Fibroblast of villous mesenchyme (primary cell): ENCODE measurements around the gene TEC. TPM values are rescaled to one million over a fixed set of nuclear protein-coding genes. Genes with fewer than 3 reads are reported as not detected.

Experiments used
- DNase-seq: peaks from one replicate; pipeline ENCODE4 v3.0.0-alpha.2; 2010; ENCODE audit warnings: low read depth
- H3K4me3 ChIP-seq: 2 replicates; pipeline ENCODE4 v1.5.1; 2011; ENCODE audit warnings: low read depth, mild to moderate bottlenecking, low read length
- total RNA-seq: library from RNA; depleted of rRNA; stranded (reverse); fragments of >200 nt; gene quantifications from 2 replicates; pipeline ENCODE4 v1.2.3, GENCODE V29; 2012
- TF ChIP-seq, protein P1 (sequence below): IDR thresholded peaks from 2 replicates; pipeline ENCODE4 v1.5.1; 2012; ENCODE audit warnings: low read depth, mild to moderate bottlenecking, low read length; ENCODE audit not compliant: insufficient read depth

The TEC gene
- total RNA-seq, 1 donor = 0.43 TPM

DNA sequence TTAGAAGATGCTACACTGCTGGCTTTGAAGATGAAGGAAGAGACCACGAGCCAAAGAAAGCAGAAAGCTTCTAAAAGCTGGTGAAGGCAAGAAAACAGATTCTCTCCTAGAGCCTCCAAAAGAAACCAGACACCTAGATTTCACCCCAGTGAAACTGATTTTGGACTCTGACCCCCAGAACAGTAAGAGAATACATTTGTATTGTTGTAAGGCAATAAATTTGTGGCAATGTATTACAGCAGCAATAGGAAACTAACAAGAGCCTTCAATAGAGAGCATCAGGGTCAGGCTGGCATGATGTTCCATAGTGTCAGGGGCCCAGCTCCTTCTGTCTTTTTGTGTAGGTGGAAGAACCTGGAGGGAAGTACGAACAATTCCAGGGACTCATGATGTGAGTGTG lies 6.0 kb upstream of the TEC start:
- no peak overlapping the region for H3K4me3 ChIP-seq
- DNase-seq = no peak
- TF ChIP-seq, protein P1, sequence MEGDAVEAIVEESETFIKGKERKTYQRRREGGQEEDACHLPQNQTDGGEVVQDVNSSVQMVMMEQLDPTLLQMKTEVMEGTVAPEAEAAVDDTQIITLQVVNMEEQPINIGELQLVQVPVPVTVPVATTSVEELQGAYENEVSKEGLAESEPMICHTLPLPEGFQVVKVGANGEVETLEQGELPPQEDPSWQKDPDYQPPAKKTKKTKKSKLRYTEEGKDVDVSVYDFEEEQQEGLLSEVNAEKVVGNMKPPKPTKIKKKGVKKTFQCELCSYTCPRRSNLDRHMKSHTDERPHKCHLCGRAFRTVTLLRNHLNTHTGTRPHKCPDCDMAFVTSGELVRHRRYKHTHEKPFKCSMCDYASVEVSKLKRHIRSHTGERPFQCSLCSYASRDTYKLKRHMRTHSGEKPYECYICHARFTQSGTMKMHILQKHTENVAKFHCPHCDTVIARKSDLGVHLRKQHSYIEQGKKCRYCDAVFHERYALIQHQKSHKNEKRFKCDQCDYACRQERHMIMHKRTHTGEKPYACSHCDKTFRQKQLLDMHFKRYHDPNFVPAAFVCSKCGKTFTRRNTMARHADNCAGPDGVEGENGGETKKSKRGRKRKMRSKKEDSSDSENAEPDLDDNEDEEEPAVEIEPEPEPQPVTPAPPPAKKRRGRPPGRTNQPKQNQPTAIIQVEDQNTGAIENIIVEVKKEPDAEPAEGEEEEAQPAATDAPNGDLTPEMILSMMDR = no peak

- TF ChIP-seq, protein P1 = peak; percentile 66
- peak; percentile 28 for DNase-seq
- H3K4me3 ChIP-seq = no peak overlapping the region
Observed at GRCh38 chr4:48275247-48275646, 5.6 kb upstream of the TEC start.

DNA sequence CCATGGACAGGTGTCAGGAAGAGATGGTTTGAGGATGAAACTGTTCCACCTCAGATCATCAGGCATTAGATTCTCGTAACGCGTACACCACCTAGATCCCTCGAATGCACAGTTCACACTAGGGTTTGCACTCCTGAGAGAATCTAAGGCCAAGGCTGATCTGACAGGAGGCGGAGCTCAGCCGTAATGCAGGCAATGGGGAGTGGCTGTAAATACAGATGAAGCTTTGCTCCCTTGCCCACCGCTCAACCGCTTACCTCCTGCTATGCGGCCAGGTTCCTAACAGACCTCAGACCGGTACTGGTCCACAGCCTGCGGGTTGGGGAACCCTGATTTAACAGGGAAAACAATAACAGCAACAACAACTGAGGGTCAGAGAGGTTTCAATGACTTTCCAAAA lies 2.0 kb upstream of the TEC start:
- no peak for DNase-seq

DNA sequence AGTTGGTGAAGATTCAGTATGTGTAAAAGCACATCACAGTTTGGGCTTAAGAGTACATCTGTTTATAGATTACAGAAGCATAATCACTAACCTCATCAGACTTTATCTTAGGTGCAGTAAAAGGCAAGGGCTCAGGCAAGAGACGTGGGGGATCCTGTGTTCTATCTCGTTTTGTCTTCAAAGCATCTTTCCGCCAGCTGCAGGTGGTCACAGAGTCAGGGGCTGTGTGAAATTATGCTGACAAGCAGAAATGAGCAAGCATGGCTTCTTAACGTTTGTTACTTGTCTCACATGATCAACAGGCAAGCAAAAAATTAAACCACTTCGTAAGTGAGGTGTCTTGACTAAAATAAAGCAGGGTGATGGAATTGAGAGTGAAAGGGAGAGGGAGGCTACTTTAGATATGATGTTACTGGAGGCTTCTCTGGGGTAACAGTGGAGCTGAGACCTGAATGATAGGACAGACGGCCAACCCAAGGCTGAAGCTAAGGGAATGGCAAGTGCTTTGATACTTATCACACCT lies 1.4 kb upstream of the TEC start:
- TF ChIP-seq, protein P1 = no peak
- no peak for DNase-seq
- H3K4me3 ChIP-seq = no peak overlapping the region

More for the DNA sequence above, 2.0 kb upstream of the TEC start:
- H3K4me3 ChIP-seq = no peak overlapping the region
- TF ChIP-seq, protein P1 = no peak

DNA sequence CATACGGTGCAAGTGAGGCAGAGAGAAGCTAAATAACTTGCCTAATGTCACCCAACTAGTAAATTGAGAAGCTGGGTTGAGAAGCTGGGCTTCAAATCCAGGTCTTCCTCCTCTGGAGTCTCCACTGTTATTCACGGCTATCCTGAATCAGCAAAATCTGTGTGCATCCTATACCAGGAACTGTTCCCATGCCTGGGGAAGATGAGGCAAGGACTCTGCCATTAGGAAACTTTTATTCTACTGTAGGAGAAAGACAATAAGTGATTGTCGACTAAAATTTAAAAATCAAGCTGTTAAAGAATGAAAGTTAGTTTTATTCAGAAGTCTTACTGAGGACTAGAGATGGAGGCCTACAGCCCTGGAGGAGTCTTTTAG lies 872 bp upstream of the TEC start:
- no peak for DNase-seq
- TF ChIP-seq, protein P1 = no peak
- H3K4me3 ChIP-seq = no peak overlapping the region

DNA sequence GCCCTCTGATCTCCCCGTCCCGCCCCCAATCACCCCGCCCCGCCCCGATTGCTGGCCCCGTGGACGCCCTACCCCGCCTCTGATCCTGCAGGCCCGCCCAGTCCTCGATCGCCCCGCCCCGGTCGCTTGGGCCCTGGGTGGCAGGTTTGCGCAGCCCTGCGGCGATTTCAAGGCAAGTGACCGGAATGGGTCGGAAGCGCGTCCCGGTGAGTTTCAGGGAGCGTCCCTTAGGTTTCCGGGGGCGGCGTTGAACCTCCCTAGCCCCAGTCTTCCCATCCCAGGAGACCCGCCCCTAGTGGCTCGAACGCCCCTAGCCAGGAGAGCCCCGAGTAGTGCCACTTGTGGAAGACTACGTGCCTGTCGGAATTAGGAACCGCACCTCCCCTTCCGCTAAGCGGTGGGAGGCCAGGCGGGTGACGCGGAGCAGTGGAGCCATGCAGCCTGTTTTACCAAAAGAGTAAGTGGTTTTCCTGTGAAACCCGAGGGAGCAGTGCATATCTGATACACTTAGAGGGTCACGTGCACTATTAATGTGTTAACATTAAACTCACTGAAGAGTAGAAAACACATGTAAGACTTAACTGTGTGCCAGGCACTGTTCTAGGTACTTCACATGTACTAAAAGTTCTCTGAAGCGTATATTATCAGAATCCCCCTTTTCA lies 354 bp upstream of the TEC start:
- peak overlapping the region; percentile 69 for H3K4me3 ChIP-seq
- TF ChIP-seq, protein P1 = peak; percentile 30
- peak; percentile 62 for DNase-seq

DNA sequence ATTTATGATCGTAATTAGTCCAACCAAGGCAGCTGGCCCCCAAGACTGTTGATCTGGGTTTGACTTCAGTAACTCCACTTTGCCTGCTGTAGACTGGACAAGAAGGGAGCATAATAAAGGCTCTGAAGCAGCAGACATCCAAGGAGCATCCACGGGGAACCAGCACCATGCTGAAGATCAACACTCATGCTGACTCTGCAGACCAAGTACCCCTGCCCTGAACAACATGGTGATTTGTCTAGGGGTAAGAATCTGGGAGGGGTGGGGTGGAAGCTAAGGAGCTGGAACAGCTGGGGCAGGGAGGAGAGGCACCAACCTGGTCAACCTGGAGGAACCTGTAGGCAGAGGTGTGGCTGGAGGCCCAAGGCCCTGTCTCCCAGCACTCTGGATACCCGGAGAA lies 2.1 kb downstream of the TEC start:
- no peak for DNase-seq
- TF ChIP-seq, protein P1 = no peak
- H3K4me3 ChIP-seq = no peak overlapping the region
